Neural cell (in vitro differentiated cells): ENCODE results near the gene ZNF552.
"Not testable (repeated sequence)": the region's sequence is repeated elsewhere in the genome, so short reads cannot be mapped to it uniquely, and the experiment has no call there.

Experiments used
- EP300 ChIP-seq: fragments of 450-650 bp; conservative IDR thresholded peaks from 2 replicates; pipeline ENCODE4 v1.6.1; 2014; ENCODE audit warnings: antibody characterized with exemption, mild to moderate bottlenecking, moderate library complexity; ENCODE audit not compliant: poor library complexity, severe bottlenecking
- EZH2 ChIP-seq: fragments of 200-600, 300-800 bp; shearing (Covaris generic), sonication (generic); IDR thresholded peaks from 2 replicates; pipeline ENCODE4 v1.6.1; 2014; ENCODE audit warnings: antibody characterized with exemption, low read length, borderline replicate concordance, mild to moderate bottlenecking; ENCODE audit not compliant: insufficient read depth, poor library complexity, severe bottlenecking
- MXI1 ChIP-seq: fragments of 450-650 bp; conservative IDR thresholded peaks from 2 replicates; pipeline ENCODE4 v1.6.1; 2014; ENCODE audit warnings: antibody characterized with exemption, mild to moderate bottlenecking; ENCODE audit not compliant: poor library complexity, severe bottlenecking
- POLR2AphosphoS5 ChIP-seq: IDR thresholded peaks from 2 replicates; pipeline ENCODE4 v1.6.1; 2012
- RAD21 ChIP-seq: fragments of 450-650 bp; conservative IDR thresholded peaks from 2 replicates; pipeline ENCODE4 v1.6.1; 2014; ENCODE audit warnings: antibody characterized with exemption, mild to moderate bottlenecking, moderate library complexity
- SMC3 ChIP-seq: fragments of 450-650 bp; conservative IDR thresholded peaks from 2 replicates; pipeline ENCODE4 v1.6.1; 2014; ENCODE audit warnings: antibody characterized with exemption, mild to moderate bottlenecking, moderate library complexity; ENCODE audit not compliant: poor library complexity
- TAF1 ChIP-seq: IDR thresholded peaks from 2 replicates; pipeline ENCODE4 v1.6.1; 2012; ENCODE audit warnings: low read depth
- TF ChIP-seq, protein P1 (sequence below): fragments of 450-650 bp; IDR thresholded peaks from 2 replicates; pipeline ENCODE4 v1.5.1; 2014; ENCODE audit warnings: antibody characterized with exemption, mild to moderate bottlenecking, moderate library complexity; ENCODE audit not compliant: poor library complexity, severe bottlenecking
- TF ChIP-seq, protein P2 (sequence below): IDR thresholded peaks from 2 replicates; pipeline ENCODE4 v1.6.1; 2012; ENCODE audit warnings: borderline replicate concordance

DNA sequence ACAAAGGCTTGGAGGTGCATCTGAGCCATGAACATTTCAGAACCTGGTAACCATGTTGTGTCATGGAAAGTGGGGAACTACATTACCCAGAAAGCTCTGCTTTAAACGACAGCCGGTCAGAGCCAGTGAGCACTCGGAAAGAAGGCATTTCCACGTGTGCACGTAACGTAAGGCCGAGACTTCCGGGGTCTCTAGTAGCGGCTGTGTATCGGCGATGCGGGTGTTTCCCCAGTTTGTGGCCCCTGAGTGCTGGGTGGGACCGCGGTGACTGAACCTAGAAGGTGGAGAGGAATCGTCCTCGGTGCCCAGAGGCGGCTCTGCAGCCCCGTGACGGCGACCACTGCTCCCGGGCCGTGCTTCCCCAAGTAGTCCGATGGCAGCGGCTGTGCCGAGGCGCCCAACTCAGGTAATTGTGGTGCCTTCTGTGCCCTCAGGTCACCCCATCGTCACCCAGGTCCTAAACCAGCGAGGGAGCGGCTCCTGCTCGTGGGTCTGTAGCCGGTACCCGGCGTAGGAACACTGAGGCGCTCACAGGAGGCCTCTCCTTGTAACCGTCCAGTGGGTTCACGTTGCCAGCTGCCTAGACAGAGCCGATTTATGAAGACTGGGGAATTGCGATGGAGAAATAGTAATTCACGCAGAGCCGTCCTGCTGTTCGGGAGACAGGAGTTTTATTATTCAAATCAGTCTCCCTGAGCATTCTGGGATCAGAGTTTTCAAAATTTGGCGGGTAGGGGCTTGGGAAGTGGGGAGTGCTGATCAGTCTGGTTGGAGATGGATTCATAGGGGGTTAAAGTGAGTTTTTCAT lies 35.2 kb upstream of the ZNF552 start, which contains the start of gene ZNF587:
- TF ChIP-seq, protein P1, sequence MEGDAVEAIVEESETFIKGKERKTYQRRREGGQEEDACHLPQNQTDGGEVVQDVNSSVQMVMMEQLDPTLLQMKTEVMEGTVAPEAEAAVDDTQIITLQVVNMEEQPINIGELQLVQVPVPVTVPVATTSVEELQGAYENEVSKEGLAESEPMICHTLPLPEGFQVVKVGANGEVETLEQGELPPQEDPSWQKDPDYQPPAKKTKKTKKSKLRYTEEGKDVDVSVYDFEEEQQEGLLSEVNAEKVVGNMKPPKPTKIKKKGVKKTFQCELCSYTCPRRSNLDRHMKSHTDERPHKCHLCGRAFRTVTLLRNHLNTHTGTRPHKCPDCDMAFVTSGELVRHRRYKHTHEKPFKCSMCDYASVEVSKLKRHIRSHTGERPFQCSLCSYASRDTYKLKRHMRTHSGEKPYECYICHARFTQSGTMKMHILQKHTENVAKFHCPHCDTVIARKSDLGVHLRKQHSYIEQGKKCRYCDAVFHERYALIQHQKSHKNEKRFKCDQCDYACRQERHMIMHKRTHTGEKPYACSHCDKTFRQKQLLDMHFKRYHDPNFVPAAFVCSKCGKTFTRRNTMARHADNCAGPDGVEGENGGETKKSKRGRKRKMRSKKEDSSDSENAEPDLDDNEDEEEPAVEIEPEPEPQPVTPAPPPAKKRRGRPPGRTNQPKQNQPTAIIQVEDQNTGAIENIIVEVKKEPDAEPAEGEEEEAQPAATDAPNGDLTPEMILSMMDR = not testable (repeated sequence)
- TF ChIP-seq EP300, SMC3, EZH2, POLR2AphosphoS5, RAD21, TAF1: not testable (repeated sequence)
- TF ChIP-seq, protein P2, sequence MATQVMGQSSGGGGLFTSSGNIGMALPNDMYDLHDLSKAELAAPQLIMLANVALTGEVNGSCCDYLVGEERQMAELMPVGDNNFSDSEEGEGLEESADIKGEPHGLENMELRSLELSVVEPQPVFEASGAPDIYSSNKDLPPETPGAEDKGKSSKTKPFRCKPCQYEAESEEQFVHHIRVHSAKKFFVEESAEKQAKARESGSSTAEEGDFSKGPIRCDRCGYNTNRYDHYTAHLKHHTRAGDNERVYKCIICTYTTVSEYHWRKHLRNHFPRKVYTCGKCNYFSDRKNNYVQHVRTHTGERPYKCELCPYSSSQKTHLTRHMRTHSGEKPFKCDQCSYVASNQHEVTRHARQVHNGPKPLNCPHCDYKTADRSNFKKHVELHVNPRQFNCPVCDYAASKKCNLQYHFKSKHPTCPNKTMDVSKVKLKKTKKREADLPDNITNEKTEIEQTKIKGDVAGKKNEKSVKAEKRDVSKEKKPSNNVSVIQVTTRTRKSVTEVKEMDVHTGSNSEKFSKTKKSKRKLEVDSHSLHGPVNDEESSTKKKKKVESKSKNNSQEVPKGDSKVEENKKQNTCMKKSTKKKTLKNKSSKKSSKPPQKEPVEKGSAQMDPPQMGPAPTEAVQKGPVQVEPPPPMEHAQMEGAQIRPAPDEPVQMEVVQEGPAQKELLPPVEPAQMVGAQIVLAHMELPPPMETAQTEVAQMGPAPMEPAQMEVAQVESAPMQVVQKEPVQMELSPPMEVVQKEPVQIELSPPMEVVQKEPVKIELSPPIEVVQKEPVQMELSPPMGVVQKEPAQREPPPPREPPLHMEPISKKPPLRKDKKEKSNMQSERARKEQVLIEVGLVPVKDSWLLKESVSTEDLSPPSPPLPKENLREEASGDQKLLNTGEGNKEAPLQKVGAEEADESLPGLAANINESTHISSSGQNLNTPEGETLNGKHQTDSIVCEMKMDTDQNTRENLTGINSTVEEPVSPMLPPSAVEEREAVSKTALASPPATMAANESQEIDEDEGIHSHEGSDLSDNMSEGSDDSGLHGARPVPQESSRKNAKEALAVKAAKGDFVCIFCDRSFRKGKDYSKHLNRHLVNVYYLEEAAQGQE = peak; percentile 16
- TF ChIP-seq MXI1 = peak; percentile 94
